ENCODE data around the gene FRMD3.
"Not testable (repeated sequence)": the region's sequence is repeated elsewhere in the genome, so short reads cannot be mapped to it uniquely, and the experiment has no call there.

Gene FRMD3

GRCh38 chr9:83359039-83359438, 179.2 kb downstream of the FRMD3 start:
- no peak for TF ChIP-seq SUZ12 (IDR thresholded peaks at IDR 0.05)
- TF ChIP-seq LEF1 (IDR thresholded peaks at IDR 0.05; ENCODE audit: borderline replicate concordance) = no peak
- no peak for TF ChIP-seq ZNF384 (IDR thresholded peaks at IDR 0.05)
- no peak for TF ChIP-seq L3MBTL2 (conservative IDR thresholded peaks at IDR 0.05)
- no peak for TF ChIP-seq HDGF (IDR thresholded peaks at IDR 0.05; ENCODE audit: borderline replicate concordance)
- TF ChIP-seq ARNT (IDR thresholded peaks at IDR 0.05) = no peak
- TF ChIP-seq BHLHE40 (IDR thresholded peaks at IDR 0.05; ENCODE audit: borderline replicate concordance) = no peak
- TF ChIP-seq SP1 (IDR thresholded peaks at IDR 0.05) = no peak
- no peak for TF ChIP-seq CTBP1 (IDR thresholded peaks at IDR 0.05; ENCODE audit: borderline replicate concordance)
- TF ChIP-seq PKNOX1 (IDR thresholded peaks at IDR 0.05) = no peak
- no peak for TF ChIP-seq FOXK2 (IDR thresholded peaks at IDR 0.05)
- no peak for TF ChIP-seq NFRKB (IDR thresholded peaks at IDR 0.05)
- CTCF ChIA-PET = no interaction called here
- POLR2A ChIA-PET = no interaction called here

GRCh38 chr9:83358493-83358892, 179.7 kb downstream of the FRMD3 start:
- DNase-seq (ENCODE audit: extremely low spot score); POLR2A ChIA-PET; CTCF ChIA-PET: not testable (repeated sequence)

More at GRCh38 chr9:83359039-83359438, 179.2 kb downstream of the FRMD3 start:
- DNase-seq (ENCODE audit: extremely low spot score) = no peak

DNA sequence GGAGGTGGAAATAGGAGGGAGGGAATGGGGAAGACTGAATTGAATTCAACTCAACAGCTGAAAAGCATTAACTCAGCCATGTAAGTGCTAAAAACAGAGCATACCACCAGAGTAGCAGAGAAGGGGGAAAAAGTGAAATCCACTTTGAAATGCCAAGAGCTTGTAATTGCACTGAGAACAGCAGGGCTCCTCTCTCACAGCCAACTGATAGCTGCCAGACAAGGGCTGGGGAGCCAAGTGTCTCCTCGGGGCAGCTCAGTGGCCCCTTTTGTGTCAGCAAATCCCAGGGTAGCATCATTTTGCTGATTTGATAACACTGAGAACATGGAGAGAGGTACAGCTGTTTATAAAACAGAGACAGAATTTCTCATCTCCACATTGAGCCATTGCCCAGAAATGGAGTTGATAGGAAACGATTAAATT, 182.5 kb downstream of the FRMD3 start:
- DNase-seq (ENCODE audit: extremely low spot score) = no peak
- ChIA-PET CTCF (no interaction called here), POLR2A (no interaction called here)
- TF ChIP-seq LEF1 (IDR thresholded peaks at IDR 0.05; ENCODE audit: borderline replicate concordance) = no peak
- TF ChIP-seq FOXK2 (IDR thresholded peaks at IDR 0.05) = no peak
- TF ChIP-seq CTBP1 (IDR thresholded peaks at IDR 0.05; ENCODE audit: borderline replicate concordance) = no peak
- TF ChIP-seq FOXM1 (IDR thresholded peaks at IDR 0.05; ENCODE audit: borderline replicate concordance) = no peak
- no peak for TF ChIP-seq TARDBP (IDR thresholded peaks at IDR 0.05)
- no peak for TF ChIP-seq ELF4 (IDR thresholded peaks at IDR 0.05)

- no peak for DNase-seq (ENCODE audit: extremely low spot score)
- TF ChIP-seq CTBP1 (IDR thresholded peaks at IDR 0.05; ENCODE audit: borderline replicate concordance) (no peak), L3MBTL2 (conservative IDR thresholded peaks at IDR 0.05) (no peak), LEF1 (IDR thresholded peaks at IDR 0.05; ENCODE audit: borderline replicate concordance) (no peak), BHLHE40 (IDR thresholded peaks at IDR 0.05; ENCODE audit: borderline replicate concordance) (no peak), HDGF (IDR thresholded peaks at IDR 0.05; ENCODE audit: borderline replicate concordance) (no peak), ELF4 (IDR thresholded peaks at IDR 0.05) (no peak), ARNT (IDR thresholded peaks at IDR 0.05) (no peak), ZNF384 (IDR thresholded peaks at IDR 0.05) (no peak), PKNOX1 (IDR thresholded peaks at IDR 0.05) (no peak), FOXM1 (IDR thresholded peaks at IDR 0.05; ENCODE audit: borderline replicate concordance) (no peak), TARDBP (IDR thresholded peaks at IDR 0.05) (no peak), SP1 (IDR thresholded peaks at IDR 0.05) (no peak), SUZ12 (IDR thresholded peaks at IDR 0.05) (no peak), FOXA1 (IDR thresholded peaks at IDR 0.05) (no peak)
- ChIA-PET CTCF (no interaction called here), POLR2A (no interaction called here)
Measured at GRCh38 chr9:83355024-83355444, 183.2 kb downstream of the FRMD3 start.

GRCh38 chr9:83349031-83349430, 189.2 kb downstream of the FRMD3 start:
- TF ChIP-seq FOXA1 (IDR thresholded peaks at IDR 0.05) = no peak
- no peak for TF ChIP-seq TARDBP (IDR thresholded peaks at IDR 0.05)
- ChIA-PET POLR2A (no interaction called here), CTCF (no interaction called here)
- DNase-seq (ENCODE audit: extremely low spot score) = no peak

- ChIA-PET POLR2A (no interaction called here), CTCF (interaction anchor here (0.7 kb wide), 1 partner anchor 61 kb away, joined by 3 read pairs; no protein-coding TSS in a partner anchor)
- no peak for DNase-seq (ENCODE audit: extremely low spot score)
- TF ChIP-seq LEF1 (IDR thresholded peaks at IDR 0.05; ENCODE audit: borderline replicate concordance) = no peak
- no peak for TF ChIP-seq SP1 (IDR thresholded peaks at IDR 0.05)
- no peak for TF ChIP-seq BHLHE40 (IDR thresholded peaks at IDR 0.05; ENCODE audit: borderline replicate concordance)
- TF ChIP-seq PKNOX1 (IDR thresholded peaks at IDR 0.05) = no peak
- no peak for TF ChIP-seq ZNF384 (IDR thresholded peaks at IDR 0.05)
- TF ChIP-seq HDGF (IDR thresholded peaks at IDR 0.05; ENCODE audit: borderline replicate concordance) = no peak
- TF ChIP-seq TARDBP (IDR thresholded peaks at IDR 0.05) = no peak
- TF ChIP-seq SUZ12 (IDR thresholded peaks at IDR 0.05) = no peak
- no peak for TF ChIP-seq FOXM1 (IDR thresholded peaks at IDR 0.05; ENCODE audit: borderline replicate concordance)
- TF ChIP-seq NFRKB (IDR thresholded peaks at IDR 0.05) = no peak
- TF ChIP-seq CTBP1 (IDR thresholded peaks at IDR 0.05; ENCODE audit: borderline replicate concordance) = no peak
- TF ChIP-seq L3MBTL2 (conservative IDR thresholded peaks at IDR 0.05) = no peak
- no peak for TF ChIP-seq FOXK2 (IDR thresholded peaks at IDR 0.05)
- no peak for TF ChIP-seq ARNT (IDR thresholded peaks at IDR 0.05)
- TF ChIP-seq FOXA1 (IDR thresholded peaks at IDR 0.05) = no peak
- TF ChIP-seq ELF4 (IDR thresholded peaks at IDR 0.05) = no peak
Measured at GRCh38 chr9:83346655-83347420, 191.4 kb downstream of the FRMD3 start.

All from HEK293T (cell line).